ENCODE measurements around the gene NMNAT3.

Gene NMNAT3

DNA sequence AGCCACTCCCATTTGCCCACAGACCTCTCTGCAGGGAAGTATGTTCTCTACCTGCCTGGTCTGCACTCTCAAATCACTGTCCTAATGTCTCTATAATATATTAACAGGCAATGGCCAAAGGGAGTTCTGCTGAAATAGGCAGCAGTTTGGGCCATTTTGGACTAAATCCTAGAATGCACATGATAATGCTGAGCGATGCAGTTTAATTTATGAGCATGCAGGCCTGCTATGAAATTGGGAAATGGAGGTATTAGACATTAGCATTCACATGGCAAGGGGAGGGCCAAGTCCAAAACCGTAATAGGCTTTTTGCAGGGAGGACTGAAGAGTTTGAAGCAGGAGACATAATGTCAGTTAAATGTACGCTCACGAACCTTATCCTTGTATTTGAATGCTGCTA lies 31.3 kb downstream of the NMNAT3 start:
- no peak for DNase-seq (ENCODE audit: low read depth)
- no peak overlapping the region for H3K4me3 ChIP-seq (ENCODE audit: low read length)
- TF ChIP-seq, protein P1, sequence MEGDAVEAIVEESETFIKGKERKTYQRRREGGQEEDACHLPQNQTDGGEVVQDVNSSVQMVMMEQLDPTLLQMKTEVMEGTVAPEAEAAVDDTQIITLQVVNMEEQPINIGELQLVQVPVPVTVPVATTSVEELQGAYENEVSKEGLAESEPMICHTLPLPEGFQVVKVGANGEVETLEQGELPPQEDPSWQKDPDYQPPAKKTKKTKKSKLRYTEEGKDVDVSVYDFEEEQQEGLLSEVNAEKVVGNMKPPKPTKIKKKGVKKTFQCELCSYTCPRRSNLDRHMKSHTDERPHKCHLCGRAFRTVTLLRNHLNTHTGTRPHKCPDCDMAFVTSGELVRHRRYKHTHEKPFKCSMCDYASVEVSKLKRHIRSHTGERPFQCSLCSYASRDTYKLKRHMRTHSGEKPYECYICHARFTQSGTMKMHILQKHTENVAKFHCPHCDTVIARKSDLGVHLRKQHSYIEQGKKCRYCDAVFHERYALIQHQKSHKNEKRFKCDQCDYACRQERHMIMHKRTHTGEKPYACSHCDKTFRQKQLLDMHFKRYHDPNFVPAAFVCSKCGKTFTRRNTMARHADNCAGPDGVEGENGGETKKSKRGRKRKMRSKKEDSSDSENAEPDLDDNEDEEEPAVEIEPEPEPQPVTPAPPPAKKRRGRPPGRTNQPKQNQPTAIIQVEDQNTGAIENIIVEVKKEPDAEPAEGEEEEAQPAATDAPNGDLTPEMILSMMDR (IDR thresholded peaks at IDR 0.05; ENCODE audit: insufficient read depth, low read depth, low read length, missing control alignments) = no peak

DNA sequence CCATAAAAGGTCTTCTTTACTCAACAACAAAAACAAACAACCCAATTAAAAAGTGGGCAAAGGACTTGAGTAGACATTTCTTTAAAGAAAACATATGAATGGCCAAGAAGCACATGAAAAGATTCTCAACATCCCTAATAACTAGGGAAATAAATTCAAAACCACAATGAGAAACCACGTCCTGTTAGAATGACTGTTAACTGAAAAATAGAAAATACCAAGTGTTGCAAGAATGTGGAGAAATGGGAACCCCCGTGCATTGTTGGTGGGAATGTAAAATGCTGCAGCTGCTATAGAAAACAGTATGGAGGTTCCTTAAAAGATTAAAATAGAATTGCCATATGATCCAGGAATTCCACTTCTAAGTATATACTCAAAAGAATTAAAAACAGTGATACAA lies 34.8 kb downstream of the NMNAT3 start:
- no peak overlapping the region for H3K4me3 ChIP-seq (ENCODE audit: low read length)
- DNase-seq (ENCODE audit: low read depth) = no peak
- TF ChIP-seq, protein P1 (IDR thresholded peaks at IDR 0.05; ENCODE audit: insufficient read depth, low read depth, low read length, missing control alignments) = no peak

DNA sequence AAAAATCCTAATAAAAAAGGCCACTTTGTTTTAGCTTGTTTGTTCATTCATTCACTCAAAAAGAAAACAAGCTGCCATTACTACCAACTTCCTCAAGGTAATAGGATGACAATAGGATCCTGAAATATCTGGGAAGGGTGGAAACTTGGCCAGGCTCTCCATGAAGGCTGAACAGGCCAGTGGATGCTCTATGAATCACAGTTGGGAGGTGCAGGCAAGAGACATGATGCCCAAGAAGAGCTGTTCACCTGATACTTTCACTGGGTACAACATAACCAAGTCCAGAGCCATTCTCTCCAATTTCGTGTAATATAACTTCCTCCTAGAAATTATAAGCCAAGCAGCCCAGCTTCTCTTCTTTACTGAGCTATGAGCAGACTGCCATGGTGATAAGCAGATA lies 37.3 kb downstream of the NMNAT3 start:
- H3K4me3 ChIP-seq (ENCODE audit: low read length) = no peak overlapping the region
- TF ChIP-seq, protein P1 (IDR thresholded peaks at IDR 0.05; ENCODE audit: insufficient read depth, low read depth, low read length, missing control alignments) = no peak
- DNase-seq (ENCODE audit: low read depth) = peak; percentile 12

DNA sequence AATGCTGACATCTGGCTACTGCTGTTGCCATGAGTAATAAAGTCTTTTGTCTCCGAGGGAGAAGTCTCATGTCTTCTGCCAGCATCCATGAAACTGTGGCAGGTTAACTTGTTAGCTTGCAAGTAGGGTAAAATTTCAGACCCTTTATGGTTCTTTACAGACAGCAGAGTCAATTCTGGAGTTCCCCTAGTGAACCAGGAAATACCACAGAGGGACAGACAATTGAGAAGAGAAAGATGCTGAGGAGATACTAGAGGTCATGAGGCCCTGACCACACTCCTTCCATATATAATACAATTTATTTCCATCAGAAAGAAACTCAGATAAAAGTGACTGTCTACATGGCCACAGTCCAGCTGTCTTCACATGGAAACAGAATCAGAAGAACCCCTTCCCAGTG lies 38.1 kb downstream of the NMNAT3 start:
- no peak for DNase-seq (ENCODE audit: low read depth)
- H3K4me3 ChIP-seq (ENCODE audit: low read length) = no peak overlapping the region
- TF ChIP-seq, protein P1 (IDR thresholded peaks at IDR 0.05; ENCODE audit: insufficient read depth, low read depth, low read length, missing control alignments) = no peak

GRCh38 chr3:139638518-139638917 lies 39.3 kb downstream of the NMNAT3 start:
- DNase-seq (ENCODE audit: low read depth) = no peak
- TF ChIP-seq, protein P1 (IDR thresholded peaks at IDR 0.05; ENCODE audit: insufficient read depth, low read depth, low read length, missing control alignments) = no peak
- no peak overlapping the region for H3K4me3 ChIP-seq (ENCODE audit: low read length)

GRCh38 chr3:139636511-139636910 lies 41.3 kb downstream of the NMNAT3 start:
- TF ChIP-seq, protein P1 (IDR thresholded peaks at IDR 0.05; ENCODE audit: insufficient read depth, low read depth, low read length, missing control alignments) = no peak
- DNase-seq (ENCODE audit: low read depth) = no peak
- H3K4me3 ChIP-seq (ENCODE audit: low read length) = no peak overlapping the region

GRCh38 chr3:139634111-139634635 lies 43.6 kb downstream of the NMNAT3 start:
- no peak overlapping the region for H3K4me3 ChIP-seq (ENCODE audit: low read length)
- TF ChIP-seq, protein P1 (IDR thresholded peaks at IDR 0.05; ENCODE audit: insufficient read depth, low read depth, low read length, missing control alignments) = no peak
- no peak for DNase-seq (ENCODE audit: low read depth)
